Mesendoderm (in vitro differentiated cells): ENCODE data around the gene TRA2A. TPM values are rescaled to one million over a fixed set of nuclear protein-coding genes. Genes with fewer than 3 reads are reported as not detected.
A peak's percentile ranks its signal among the peaks of the same experiment; 100 is the strongest.

Experiments
- DNase-seq: peaks from one replicate; pipeline ENCODE4 v3.0.0; 2013
- H2AK5ac ChIP-seq: 2 replicates; pipeline ENCODE4 v1.6.1; 2013; ENCODE audit warnings: low read length, inconsistent platforms
- H2BK120ac ChIP-seq: 2 replicates; pipeline ENCODE4 v1.6.1; 2013; ENCODE audit warnings: low read depth, mild to moderate bottlenecking, low read length, moderate library complexity, mixed read lengths
- H2BK15ac ChIP-seq: replicated peaks from 2 replicates; pipeline ENCODE4 v1.6.1; 2013; ENCODE audit warnings: low read depth, mild to moderate bottlenecking, moderate library complexity
- H2BK5ac ChIP-seq: 2 replicates; pipeline ENCODE4 v1.6.1; 2013; ENCODE audit warnings: low read length, inconsistent platforms
- H3K18ac ChIP-seq: 2 replicates; pipeline ENCODE4 v1.6.1; 2013; ENCODE audit warnings: mild to moderate bottlenecking, low read length, mixed read lengths
- H3K23ac ChIP-seq: one replicate; pipeline ENCODE4 v1.6.1; 2013; ENCODE audit warnings: low read length
- H3K27ac ChIP-seq: 2 replicates; pipeline ENCODE4 v1.5.1; 2013; ENCODE audit warnings: low read depth, mild to moderate bottlenecking, inconsistent platforms, low read length, moderate library complexity
- H3K27me3 ChIP-seq: 2 replicates; pipeline ENCODE4 v1.6.1; 2013; ENCODE audit warnings: low read length, control low read depth, mild to moderate bottlenecking, inconsistent platforms; ENCODE audit not compliant: insufficient read depth, poor library complexity
- H3K36me3 ChIP-seq: 2 replicates; pipeline ENCODE4 v1.6.1; 2013; ENCODE audit warnings: low read length, inconsistent platforms; ENCODE audit not compliant: control insufficient read depth, insufficient read depth
- H3K4ac ChIP-seq: one replicate; pipeline ENCODE4 v1.6.1; 2013; ENCODE audit warnings: low read depth, mild to moderate bottlenecking, low read length, moderate library complexity
- H3K4me1 ChIP-seq: 2 replicates; pipeline ENCODE4 v1.6.1; 2013; ENCODE audit warnings: low read depth, low read length, inconsistent platforms; ENCODE audit not compliant: control insufficient read depth
- H3K4me2 ChIP-seq: 2 replicates; pipeline ENCODE4 v1.6.1; 2013; ENCODE audit warnings: low read length
- H3K4me3 ChIP-seq: 2 replicates; pipeline ENCODE4 v1.5.1; 2013; ENCODE audit warnings: mild to moderate bottlenecking, low read length
- H3K56ac ChIP-seq: one replicate; pipeline ENCODE4 v1.6.1; 2013; ENCODE audit warnings: low read length
- H3K79me1 ChIP-seq: 2 replicates; pipeline ENCODE4 v1.6.1; 2013; ENCODE audit warnings: low read length, inconsistent platforms
- H3K79me2 ChIP-seq: 2 replicates; pipeline ENCODE4 v1.6.1; 2013; ENCODE audit warnings: mild to moderate bottlenecking, low read length; ENCODE audit not compliant: control insufficient read depth, insufficient read depth
- H3K9ac ChIP-seq: 2 replicates; pipeline ENCODE4 v1.6.1; 2013; ENCODE audit warnings: low read length, inconsistent platforms
- H4K5ac ChIP-seq: one replicate; pipeline ENCODE4 v1.6.1; 2013; ENCODE audit warnings: low read length
- H4K8ac ChIP-seq: one replicate; pipeline ENCODE4 v1.6.1; 2013; ENCODE audit warnings: low read depth, mild to moderate bottlenecking, control low read depth, low read length, moderate library complexity
- WGBS: extraction: QIAGEN DNeasy Blood & Tissue Kit; methylation state at CpG from one replicate; pipeline ENCODE4 v1.1.7; 2013; ENCODE audit warnings: low lambda C conversion rate, missing lambda C conversion rate; ENCODE audit not compliant: insufficient coverage; ENCODE audit errors: extremely low coverage; 5-methylcytosine and 5-hydroxymethylcytosine counted together
- polyA plus RNA-seq, 2 experiments: library from polyadenylated mRNA; stranded (reverse); fragments of 200-250 nt; gene quantifications; one replicate each; pipeline ENCODE4 v1.2.3, GENCODE V29; 2013

TRA2A gene
- 100 TPM for polyA plus RNA-seq (2013, experiment 1 of 2)
- polyA plus RNA-seq (2013, experiment 2 of 2) = 100.0 TPM

GRCh38 chr7:23531794-23532489 is at the start of gene TRA2A:
Gene TRA2A (minus strand): TSS chr7:23531981. CDS start chr7:23531824, 157 bp downstream.
- peak; percentile 97 for DNase-seq
- Histone ChIP-seq H3K36me3 (no peaks in the 10 kb centered on the region), H2BK120ac (peak within 1 kb of the TSS; percentile 94), H2BK5ac (peak within 1 kb of the TSS; percentile 94), H3K79me2 (peaks cover 47% of the 10 kb centered on the region), H3K27ac (peak within 1 kb of the TSS; percentile 69), H3K18ac (peak within 1 kb of the TSS; percentile 98), H3K23ac (peak within 1 kb of the TSS; percentile 98), H4K5ac (no peak within 1 kb of the TSS), H3K4me2 (peak within 1 kb of the TSS; percentile 14), H3K27me3 (no peaks in the 10 kb centered on the region), H2BK15ac (no peak within 1 kb of the TSS), H2AK5ac (peak within 1 kb of the TSS; percentile 27), H3K4me1 (no peaks in the 10 kb centered on the region), H3K9ac (peak within 1 kb of the TSS; percentile 98), H3K56ac (peak within 1 kb of the TSS; percentile 98), H3K4me3 (peak within 1 kb of the TSS; percentile 82), H3K79me1 (no peaks in the 10 kb centered on the region), H3K4ac (peak within 1 kb of the TSS; percentile 99), H4K8ac (no peak within 1 kb of the TSS)
- WGBS = no CpG with 5 or more reads among the region's 50 CpGs

- Histone ChIP-seq H3K4me1 (no peaks in the 10 kb centered on the region), H3K23ac (no peak overlapping the region), H3K18ac (no peak overlapping the region), H3K56ac (peak overlapping the region; percentile 5), H2AK5ac (no peak overlapping the region), H3K4me2 (no peak overlapping the region), H2BK15ac (no peak overlapping the region), H4K5ac (no peak overlapping the region), H3K27ac (no peak overlapping the region), H4K8ac (no peak overlapping the region), H3K4me3 (no peak overlapping the region), H3K27me3 (no peaks in the 10 kb centered on the region), H3K79me1 (no peaks in the 10 kb centered on the region), H3K9ac (peak overlapping the region; percentile 1), H3K36me3 (no peaks in the 10 kb centered on the region), H2BK5ac (no peak overlapping the region), H3K79me2 (no peaks in the 10 kb centered on the region), H3K4ac (no peak overlapping the region), H2BK120ac (no peak overlapping the region)
- DNase-seq = peak; percentile 88
- WGBS = no CpG with 5 or more reads among the region's 5 CpGs
Observed at GRCh38 chr7:23570592-23571200, 38.9 kb upstream of the TRA2A start.

- H3K9ac ChIP-seq = no peak overlapping the region
- no peak overlapping the region for H3K4me2 ChIP-seq
- H2BK120ac ChIP-seq = no peak overlapping the region
- no peaks in the 10 kb centered on the region for H3K79me1 ChIP-seq
- H3K4me3 ChIP-seq = no peak overlapping the region
- H3K4me1 ChIP-seq = no peaks in the 10 kb centered on the region
- no peak overlapping the region for H4K5ac ChIP-seq
- no peak overlapping the region for H3K4ac ChIP-seq
- H3K56ac ChIP-seq = no peak overlapping the region
- no peak overlapping the region for H2BK5ac ChIP-seq
- no peak for DNase-seq
- H2BK15ac ChIP-seq = no peak overlapping the region
- no peaks in the 10 kb centered on the region for H3K36me3 ChIP-seq
- no peak overlapping the region for H2AK5ac ChIP-seq
- H3K79me2 ChIP-seq = no peaks in the 10 kb centered on the region
- no peaks in the 10 kb centered on the region for H3K27me3 ChIP-seq
- H4K8ac ChIP-seq = no peak overlapping the region
- no peak overlapping the region for H3K23ac ChIP-seq
- no peak overlapping the region for H3K18ac ChIP-seq
- no peak overlapping the region for H3K27ac ChIP-seq
Observed at GRCh38 chr7:23558303-23558702, 26.5 kb upstream of the TRA2A start.

- H4K8ac ChIP-seq = no peak overlapping the region
- no peak overlapping the region for H2AK5ac ChIP-seq
- no peak overlapping the region for H3K27ac ChIP-seq
- no CpG with 5 or more reads among the region's 4 CpGs for WGBS
- no peak overlapping the region for H3K4me2 ChIP-seq
- no peak for DNase-seq
- H2BK120ac ChIP-seq = no peak overlapping the region
- H3K23ac ChIP-seq = no peak overlapping the region
- H3K18ac ChIP-seq = no peak overlapping the region
- no peaks in the 10 kb centered on the region for H3K79me1 ChIP-seq
- H3K4me1 ChIP-seq = no peaks in the 10 kb centered on the region
- H3K4me3 ChIP-seq = no peak overlapping the region
- no peak overlapping the region for H3K4ac ChIP-seq
- no peak overlapping the region for H3K56ac ChIP-seq
- no peaks in the 10 kb centered on the region for H3K27me3 ChIP-seq
- H3K79me2 ChIP-seq = no peaks in the 10 kb centered on the region
- H3K9ac ChIP-seq = no peak overlapping the region
- no peak overlapping the region for H2BK15ac ChIP-seq
- no peak overlapping the region for H4K5ac ChIP-seq
- H2BK5ac ChIP-seq = no peak overlapping the region
- H3K36me3 ChIP-seq = no peaks in the 10 kb centered on the region
Observed at GRCh38 chr7:23547662-23548061, 15.9 kb upstream of the TRA2A start.

- Histone ChIP-seq H3K36me3 (no peaks in the 10 kb centered on the region), H3K4me3 (no peak overlapping the region), H4K8ac (no peak overlapping the region), H3K4me2 (no peak overlapping the region), H3K23ac (no peak overlapping the region), H3K79me2 (no peaks in the 10 kb centered on the region), H2BK5ac (no peak overlapping the region), H3K27ac (no peak overlapping the region), H3K27me3 (no peaks in the 10 kb centered on the region), H3K4me1 (no peaks in the 10 kb centered on the region), H2AK5ac (no peak overlapping the region), H2BK120ac (no peak overlapping the region), H3K18ac (no peak overlapping the region), H4K5ac (no peak overlapping the region), H3K4ac (no peak overlapping the region), H3K56ac (no peak overlapping the region), H3K79me1 (no peaks in the 10 kb centered on the region), H2BK15ac (no peak overlapping the region), H3K9ac (no peak overlapping the region)
- no CpG with 5 or more reads among the region's 13 CpGs for WGBS
- DNase-seq = peak; percentile 95
Observed at GRCh38 chr7:23546897-23547572, 15.3 kb upstream of the TRA2A start.
